Stimulated activated CD8-positive, alpha-beta memory T cell treated with anti-CD3 and anti-CD28 coated beads, Interleukin-7, amount 100 ng/mL, for 48 hours (primary cell): ENCODE results near the gene CTNNBL1.

ENCODE experiments used
- DNase-seq, 2 donors: peaks; one replicate each; pipeline ENCODE4 v3.0.0-alpha.2; 2020; ENCODE audit warnings: low read depth in 1 of 2; ENCODE audit errors: extremely low read depth in 1 of 2

CTNNBL1 gene

DNA sequence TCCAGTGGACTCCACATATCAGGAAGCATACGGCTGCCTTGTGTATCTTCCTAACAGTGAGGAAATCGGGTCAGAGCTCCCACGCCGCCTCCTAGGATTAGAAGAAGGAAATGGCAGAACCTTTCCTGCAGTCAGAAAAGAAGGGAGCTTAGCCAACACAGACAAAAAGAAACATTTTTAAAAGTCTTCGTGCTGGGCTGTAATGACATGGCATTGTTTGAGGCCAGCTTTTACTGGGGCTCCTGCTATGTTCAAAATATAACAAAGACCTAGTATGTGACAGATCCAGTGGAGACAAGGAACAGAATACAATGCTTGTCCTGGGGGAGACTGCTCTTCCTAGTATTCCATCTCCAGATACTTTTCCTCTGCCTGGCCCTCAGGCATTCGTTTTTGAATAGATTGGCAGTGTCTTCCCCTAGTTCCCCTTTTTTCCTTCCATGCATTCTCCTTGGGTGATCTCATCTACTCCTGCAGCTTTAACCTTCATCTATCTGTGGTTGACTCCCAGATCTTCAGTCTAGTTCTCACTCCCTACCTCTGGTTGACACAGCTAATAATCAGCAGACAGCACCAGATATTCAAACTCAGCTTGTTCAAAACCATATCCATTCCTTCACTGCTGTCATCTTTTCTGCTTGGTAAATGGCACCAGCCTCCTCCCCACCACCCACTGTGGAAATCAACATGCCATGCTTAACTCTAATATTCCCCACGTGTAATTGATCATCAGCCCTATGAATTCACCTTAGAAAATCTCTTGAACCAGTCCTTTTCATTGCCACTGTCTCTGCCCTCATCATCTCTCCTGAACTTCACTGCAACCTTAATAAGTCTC lies 114.6 kb downstream of the CTNNBL1 start:
- no peak for DNase-seq

GRCh38 chr20:37810027-37810426 lies 116.2 kb downstream of the CTNNBL1 start:
- DNase-seq, result no peak

DNA sequence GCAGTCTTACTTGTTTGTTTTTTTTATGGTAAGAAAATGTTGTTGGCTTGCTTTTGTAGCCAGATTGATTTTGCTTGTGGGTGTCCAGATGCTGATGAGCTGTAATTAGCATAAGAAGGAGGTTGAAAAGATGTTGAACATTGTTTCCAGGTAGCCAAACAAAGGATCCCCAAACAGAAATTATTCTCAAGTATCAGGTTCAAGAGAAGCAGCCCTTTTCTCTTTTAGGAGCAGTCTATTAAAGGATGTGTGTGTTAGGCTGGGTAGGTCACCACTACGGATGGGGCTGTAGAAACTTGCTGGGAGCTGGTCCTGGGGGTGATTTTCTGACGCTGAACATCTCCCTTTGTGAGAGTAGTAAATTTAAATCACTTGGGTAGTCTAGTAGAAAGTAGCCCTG lies 122.2 kb downstream of the CTNNBL1 start:
- DNase-seq, result no peak

- DNase-seq, result no peak
These were observed 122.9 kb downstream of the CTNNBL1 start for GRCh38 chr20:37816726-37817125.

DNA sequence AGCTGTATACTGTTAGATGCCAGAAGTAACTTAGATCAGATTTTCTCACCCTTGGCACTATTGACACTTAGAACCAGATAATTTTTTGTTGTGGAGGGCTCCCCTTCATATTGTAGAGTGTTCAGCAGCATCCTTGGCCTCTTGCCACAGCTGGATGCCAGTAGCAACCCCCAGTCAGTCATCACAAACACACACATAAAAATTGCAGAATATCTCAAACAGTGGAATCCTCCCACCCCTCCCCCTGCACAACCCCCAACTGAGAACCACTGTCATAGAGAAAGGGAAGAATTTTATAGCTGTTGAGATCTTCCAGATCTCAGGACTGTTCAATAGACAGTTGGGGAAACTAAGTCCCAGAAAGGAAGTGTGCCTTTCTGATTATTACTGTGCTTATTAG lies 127.9 kb downstream of the CTNNBL1 start:
- DNase-seq, result no peak

GRCh38 chr20:37822141-37822601 lies 128.3 kb downstream of the CTNNBL1 start:
- no peak for DNase-seq

DNA sequence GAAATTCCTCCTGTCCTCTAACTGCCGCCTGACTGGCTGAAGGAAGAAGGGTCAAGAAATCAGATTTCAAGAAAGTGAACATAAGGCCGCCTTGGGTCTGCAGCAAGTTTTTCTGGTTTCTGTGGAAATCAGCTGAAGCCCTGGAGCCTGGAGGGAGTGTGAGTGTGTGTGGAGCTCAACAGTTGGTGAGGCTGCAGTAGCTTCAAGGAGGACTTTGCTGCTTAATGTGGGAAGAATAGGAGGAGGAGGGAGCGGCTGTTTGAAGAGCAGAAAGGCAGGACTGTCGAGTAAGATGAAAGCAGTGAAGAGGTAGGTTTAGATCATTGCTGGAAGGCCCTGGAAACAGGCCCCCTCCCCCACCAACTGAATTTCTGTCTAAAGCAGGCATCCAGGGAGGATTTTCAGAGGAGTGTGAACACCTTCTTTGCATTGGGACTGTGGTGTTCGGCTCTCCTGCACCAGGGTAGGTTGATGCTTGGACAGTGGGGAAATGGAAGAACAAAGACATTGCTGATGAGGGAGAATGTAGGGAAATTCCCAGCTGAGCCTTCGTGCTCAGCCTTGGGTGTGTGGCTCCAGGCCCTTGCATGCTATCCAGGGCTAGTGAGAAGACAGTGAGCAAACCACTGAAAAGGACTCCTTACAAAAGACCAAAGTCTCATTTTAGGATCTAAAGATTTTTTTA lies 129.6 kb downstream of the CTNNBL1 start:
- DNase-seq, result no peak

- DNase-seq, result no peak
These were observed 133.8 kb downstream of the CTNNBL1 start for GRCh38 chr20:37827605-37828004.

DNA sequence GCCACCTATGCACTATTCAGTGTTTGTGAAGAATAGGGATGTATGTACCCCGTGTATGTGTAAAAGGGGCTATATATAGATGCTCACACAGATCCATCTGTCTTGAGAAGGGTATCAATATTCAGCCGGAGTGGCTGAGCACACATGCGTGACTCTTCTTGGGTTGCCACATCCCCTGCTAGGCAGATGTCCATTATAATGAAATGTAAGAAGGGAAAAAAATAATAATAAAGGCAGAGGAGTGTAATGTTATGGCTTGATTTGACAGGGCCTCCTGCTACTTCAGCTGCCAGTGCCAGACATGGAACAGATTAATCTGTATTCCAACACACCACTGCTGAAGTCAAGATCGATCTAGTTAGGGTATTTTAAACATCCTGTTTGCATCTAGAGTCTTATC lies 134.9 kb downstream of the CTNNBL1 start:
- DNase-seq, result no peak

DNA sequence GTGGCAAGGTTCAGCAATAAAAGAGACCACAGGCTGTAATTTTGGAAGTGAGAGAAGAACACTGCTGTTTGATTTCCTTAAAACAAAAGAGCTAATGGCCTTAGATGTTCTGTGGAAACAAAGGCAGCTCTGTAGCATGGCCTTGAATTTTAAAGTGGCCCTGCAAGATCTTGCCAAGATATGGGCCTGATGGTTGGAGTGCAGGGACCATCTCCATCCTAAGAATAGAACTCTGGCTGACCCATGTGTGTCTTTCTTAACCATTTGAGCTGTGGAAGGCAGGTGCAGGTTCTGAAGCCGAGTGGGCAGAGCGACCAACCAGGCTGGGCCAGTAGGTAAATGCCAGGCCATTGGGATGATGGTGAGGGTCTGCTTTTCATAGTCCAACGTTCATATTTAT lies 135.3 kb downstream of the CTNNBL1 start:
- no peak for DNase-seq

- no peak for DNase-seq
These were observed 139.5 kb downstream of the CTNNBL1 start for GRCh38 chr20:37833221-37833896.

- DNase-seq, result no peak
These were observed 143.1 kb downstream of the CTNNBL1 start for GRCh38 chr20:37836926-37837325.

DNA sequence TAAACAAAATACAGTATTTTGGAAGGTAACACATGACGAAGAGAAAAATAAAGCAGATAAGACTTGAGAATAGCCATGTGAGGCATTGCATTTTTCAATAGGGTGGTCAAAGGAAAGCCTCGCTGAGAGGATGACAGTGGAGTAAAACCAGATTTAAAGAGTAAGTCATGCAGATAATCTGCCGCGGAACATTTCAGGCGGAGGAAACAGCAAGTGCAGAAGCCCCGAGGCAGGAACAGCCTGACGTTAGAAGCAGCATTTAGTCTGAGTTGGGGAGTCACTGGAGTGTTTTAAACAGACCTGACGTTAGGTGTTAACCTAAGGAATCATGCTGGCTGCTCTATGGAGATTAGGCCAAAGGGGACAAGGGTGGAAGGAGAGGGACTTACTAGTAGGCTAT lies 144.1 kb downstream of the CTNNBL1 start:
- no peak for DNase-seq

DNA sequence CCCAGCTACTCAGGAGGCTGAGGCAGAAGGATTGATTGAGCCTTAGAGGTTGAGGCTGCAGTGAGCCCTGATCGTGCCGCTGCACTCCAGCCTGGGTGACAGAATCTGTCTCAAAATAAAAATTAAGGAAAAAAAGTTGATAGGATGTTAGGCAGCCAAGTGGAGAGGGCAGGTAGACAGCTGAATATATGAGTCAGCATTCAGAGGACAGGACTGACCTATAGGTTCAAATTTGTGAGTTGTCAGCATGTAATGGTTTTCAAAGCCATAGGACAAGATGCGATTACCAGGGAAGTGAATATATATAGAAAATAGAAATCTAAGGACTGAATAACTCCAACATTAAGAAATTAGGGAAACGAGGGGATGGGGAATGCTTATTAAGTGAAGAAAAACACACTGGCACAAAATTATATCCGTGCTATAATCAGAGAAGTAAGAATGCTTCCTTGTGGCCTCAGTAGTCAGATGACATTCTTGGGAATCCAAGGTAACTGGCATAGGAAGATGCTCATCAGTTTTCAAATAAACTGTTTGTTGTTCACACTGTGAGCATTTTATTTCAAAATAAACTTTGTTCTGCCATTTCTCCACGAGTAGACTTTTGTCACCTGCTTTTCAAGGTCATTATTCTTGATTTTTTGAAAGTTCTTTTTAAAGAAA lies 145.1 kb downstream of the CTNNBL1 start:
- no peak for DNase-seq

GRCh38 chr20:37839432-37839827 lies 145.6 kb downstream of the CTNNBL1 start:
- DNase-seq, result no peak

DNA sequence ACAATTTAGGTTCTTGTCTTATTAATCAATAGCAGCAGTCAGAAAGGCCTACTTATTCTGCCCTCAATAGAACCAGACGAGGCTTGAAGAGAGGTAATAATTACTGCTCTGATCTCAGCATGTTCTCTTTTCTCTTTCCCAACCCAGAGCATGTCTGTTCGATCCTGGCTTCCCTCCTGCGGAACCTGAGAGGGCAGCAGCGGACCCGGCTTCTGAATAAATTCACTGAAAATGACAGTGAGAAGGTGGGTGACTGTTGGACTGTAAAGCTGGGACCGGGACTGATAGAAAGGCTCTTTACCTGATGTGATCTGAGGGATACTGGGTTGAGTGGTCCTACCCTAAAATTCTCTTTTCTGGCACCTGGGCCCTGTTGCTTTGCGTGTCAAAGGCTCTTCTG lies 146.1 kb downstream of the CTNNBL1 start:
- no peak for DNase-seq

- DNase-seq, result no peak
These were observed 147.6 kb downstream of the CTNNBL1 start for GRCh38 chr20:37841389-37841788.

DNA sequence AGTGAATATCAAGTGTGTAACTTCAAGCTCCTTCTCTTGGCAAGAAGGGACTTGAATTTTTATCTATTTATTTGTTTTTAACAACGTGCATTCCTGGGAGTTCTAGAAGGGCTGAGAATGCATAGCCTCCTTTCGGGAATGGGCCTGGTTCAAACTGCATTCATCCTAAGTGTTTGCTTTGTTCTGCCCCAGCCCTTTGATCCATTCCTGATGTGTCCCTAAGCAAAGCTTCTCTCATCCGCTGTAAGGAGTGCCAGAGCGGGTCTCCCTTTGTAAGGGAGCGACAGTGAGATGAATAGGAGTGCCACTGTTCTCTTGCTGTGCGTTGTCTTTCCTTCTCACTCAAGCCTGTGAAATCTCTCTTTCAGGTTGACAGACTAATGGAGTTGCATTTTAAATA lies 148.1 kb downstream of the CTNNBL1 start:
- DNase-seq, result no peak

- DNase-seq, result no peak
These were observed 151.4 kb downstream of the CTNNBL1 start for GRCh38 chr20:37845241-37845681.

DNA sequence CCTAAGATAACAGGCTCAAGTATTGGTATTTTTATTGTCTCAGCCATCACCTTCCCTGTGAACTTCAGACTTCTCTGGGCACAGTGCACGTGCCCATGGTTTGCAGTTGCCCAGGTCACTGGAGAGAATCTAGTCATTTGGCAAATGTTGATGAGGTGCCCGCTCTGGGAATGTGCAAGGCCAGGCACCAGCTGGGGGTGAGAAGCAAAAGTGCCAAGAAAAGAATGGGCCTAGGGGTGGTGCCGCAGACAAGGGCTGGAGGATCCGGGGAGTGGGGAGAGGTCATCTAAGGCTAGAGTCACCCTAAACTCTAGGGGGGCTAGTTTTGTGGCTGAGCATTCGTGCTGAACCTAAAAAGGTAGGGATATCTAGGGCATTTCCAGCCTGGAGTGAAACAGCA lies 152.0 kb downstream of the CTNNBL1 start:
- no peak for DNase-seq

DNA sequence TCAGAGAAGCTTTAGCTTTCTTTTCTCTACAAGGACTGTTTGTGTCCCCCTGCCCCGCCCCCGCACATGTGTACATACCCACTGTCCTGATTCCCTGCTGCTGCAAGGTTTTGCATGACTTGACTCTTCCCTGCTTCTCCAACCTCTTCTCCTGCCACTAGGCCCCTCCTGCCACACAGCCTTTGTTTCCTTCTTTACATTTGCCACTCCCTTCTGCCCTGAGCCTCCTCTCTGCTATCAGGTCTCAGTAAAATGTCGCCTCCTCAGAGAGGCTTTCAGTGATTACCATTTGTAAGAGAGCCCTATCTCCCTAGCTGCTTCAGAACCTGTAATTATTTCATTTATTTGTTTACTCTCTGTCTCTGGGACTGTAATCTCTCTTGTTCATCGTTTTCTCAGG lies 152.7 kb downstream of the CTNNBL1 start:
- no peak for DNase-seq
